ENCODE data around the gene NTN3. TPM values are rescaled to one million over a fixed set of nuclear protein-coding genes. Genes with fewer than 3 reads are reported as not detected.

NTN3 gene
- total RNA-seq, 1 donor = 0.36 TPM

DNA sequence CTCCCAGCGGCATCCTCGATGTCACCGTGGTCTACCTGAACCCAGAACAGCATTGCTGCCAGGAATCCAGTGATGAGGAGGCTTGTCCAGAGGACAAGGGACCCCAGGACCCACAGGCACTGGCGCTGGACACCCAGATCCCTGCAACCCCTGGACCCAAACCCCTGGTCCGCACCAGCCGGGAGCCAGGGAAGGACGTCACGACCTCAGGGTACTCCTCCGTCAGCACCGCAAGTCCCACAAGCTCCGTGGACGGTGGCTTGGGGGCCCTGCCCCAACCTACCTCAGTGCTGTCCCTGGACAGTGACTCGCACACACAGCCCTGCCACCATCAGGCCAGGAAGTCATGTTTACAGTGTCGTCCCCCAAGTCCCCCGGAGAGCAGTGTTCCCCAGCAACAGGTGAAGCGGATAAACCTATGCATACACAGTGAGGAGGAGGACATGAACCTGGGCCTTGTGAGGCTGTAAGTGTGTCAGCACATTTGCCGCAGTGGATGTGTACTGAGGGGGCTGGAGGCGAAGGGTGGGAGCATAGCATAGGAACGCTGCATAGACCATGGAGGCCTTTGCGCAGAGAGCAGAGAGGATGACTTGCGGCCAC is 14.4 kb upstream of the NTN3 start:
- H4K20me1 ChIP-seq (ENCODE audit: insufficient read depth, low read length) = no peaks in the 10 kb centered on the region
- H3K27me3 ChIP-seq (ENCODE audit: insufficient read depth, low read length) = no peaks in the 10 kb centered on the region
- H3K4me2 ChIP-seq (ENCODE audit: insufficient read depth, low read length) = no peak overlapping the region
- peak; percentile 51 for DNase-seq (ENCODE audit: insufficient read length, low spot score, missing footprints)
- H3K27ac ChIP-seq (ENCODE audit: low read depth, low read length) = no peak overlapping the region
- H3K36me3 ChIP-seq (ENCODE audit: insufficient read depth, low read length) = peaks cover 40% of the 10 kb centered on the region
- TF ChIP-seq, protein P1, sequence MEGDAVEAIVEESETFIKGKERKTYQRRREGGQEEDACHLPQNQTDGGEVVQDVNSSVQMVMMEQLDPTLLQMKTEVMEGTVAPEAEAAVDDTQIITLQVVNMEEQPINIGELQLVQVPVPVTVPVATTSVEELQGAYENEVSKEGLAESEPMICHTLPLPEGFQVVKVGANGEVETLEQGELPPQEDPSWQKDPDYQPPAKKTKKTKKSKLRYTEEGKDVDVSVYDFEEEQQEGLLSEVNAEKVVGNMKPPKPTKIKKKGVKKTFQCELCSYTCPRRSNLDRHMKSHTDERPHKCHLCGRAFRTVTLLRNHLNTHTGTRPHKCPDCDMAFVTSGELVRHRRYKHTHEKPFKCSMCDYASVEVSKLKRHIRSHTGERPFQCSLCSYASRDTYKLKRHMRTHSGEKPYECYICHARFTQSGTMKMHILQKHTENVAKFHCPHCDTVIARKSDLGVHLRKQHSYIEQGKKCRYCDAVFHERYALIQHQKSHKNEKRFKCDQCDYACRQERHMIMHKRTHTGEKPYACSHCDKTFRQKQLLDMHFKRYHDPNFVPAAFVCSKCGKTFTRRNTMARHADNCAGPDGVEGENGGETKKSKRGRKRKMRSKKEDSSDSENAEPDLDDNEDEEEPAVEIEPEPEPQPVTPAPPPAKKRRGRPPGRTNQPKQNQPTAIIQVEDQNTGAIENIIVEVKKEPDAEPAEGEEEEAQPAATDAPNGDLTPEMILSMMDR (IDR thresholded peaks at IDR 0.05; ENCODE audit: extremely low read depth, low read depth, low read length) = no peak
- H3K4me3 ChIP-seq (ENCODE audit: insufficient read depth, low read length) = no peak overlapping the region
- H3K4me1 ChIP-seq (ENCODE audit: insufficient read depth, low read length) = peaks cover 8% of the 10 kb centered on the region
- H3K9me3 ChIP-seq (ENCODE audit: low read depth, low read length) = no peaks in the 10 kb centered on the region
- H3K79me2 ChIP-seq (ENCODE audit: insufficient read depth, low read length) = no peaks in the 10 kb centered on the region
- no peak overlapping the region for H2AFZ ChIP-seq (ENCODE audit: low read length)

GRCh38 chr16:2457267-2457666 is 13.8 kb upstream of the NTN3 start:
- Histone ChIP-seq H3K4me2 (ENCODE audit: insufficient read depth, low read length) (no peak overlapping the region), H2AFZ (ENCODE audit: low read length) (no peak overlapping the region), H4K20me1 (ENCODE audit: insufficient read depth, low read length) (no peaks in the 10 kb centered on the region), H3K4me3 (ENCODE audit: insufficient read depth, low read length) (no peak overlapping the region), H3K9me3 (ENCODE audit: low read depth, low read length) (no peaks in the 10 kb centered on the region), H3K27ac (ENCODE audit: low read depth, low read length) (no peak overlapping the region), H3K79me2 (ENCODE audit: insufficient read depth, low read length) (no peaks in the 10 kb centered on the region), H3K36me3 (ENCODE audit: insufficient read depth, low read length) (peaks cover 34% of the 10 kb centered on the region), H3K4me1 (ENCODE audit: insufficient read depth, low read length) (peaks cover 8% of the 10 kb centered on the region), H3K27me3 (ENCODE audit: insufficient read depth, low read length) (no peaks in the 10 kb centered on the region)
- DNase-seq (ENCODE audit: insufficient read length, low spot score, missing footprints) = no peak
- TF ChIP-seq, protein P1 (IDR thresholded peaks at IDR 0.05; ENCODE audit: extremely low read depth, low read depth, low read length) = no peak

DNA sequence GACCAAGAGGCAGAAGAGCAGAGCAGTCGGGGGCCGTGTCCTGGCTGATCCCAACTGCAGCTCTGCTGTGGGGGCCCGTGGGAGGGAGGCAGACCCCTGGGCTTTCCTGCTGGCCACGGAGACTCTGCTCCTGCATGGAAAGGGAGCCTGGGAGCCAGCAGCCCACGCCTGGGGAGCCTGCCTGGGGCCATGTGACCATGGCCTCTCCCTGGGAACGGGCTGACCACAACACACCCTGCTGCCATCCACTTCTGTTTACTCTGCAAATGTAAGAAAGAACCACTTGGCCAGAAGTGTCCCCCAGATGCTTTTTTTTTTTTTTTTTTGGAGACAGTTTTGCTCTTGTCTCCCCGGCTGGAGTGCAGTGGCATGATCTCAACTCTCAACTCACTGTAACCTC is 13.2 kb upstream of the NTN3 start:
- H3K4me2 ChIP-seq (ENCODE audit: insufficient read depth, low read length) = no peak overlapping the region
- peaks cover 28% of the 10 kb centered on the region for H3K36me3 ChIP-seq (ENCODE audit: insufficient read depth, low read length)
- no peaks in the 10 kb centered on the region for H3K27me3 ChIP-seq (ENCODE audit: insufficient read depth, low read length)
- DNase-seq (ENCODE audit: insufficient read length, low spot score, missing footprints) = peak; percentile 82
- H3K9me3 ChIP-seq (ENCODE audit: low read depth, low read length) = no peaks in the 10 kb centered on the region
- TF ChIP-seq, protein P1 (IDR thresholded peaks at IDR 0.05; ENCODE audit: extremely low read depth, low read depth, low read length) = no peak
- no peaks in the 10 kb centered on the region for H3K79me2 ChIP-seq (ENCODE audit: insufficient read depth, low read length)
- peaks cover 8% of the 10 kb centered on the region for H3K4me1 ChIP-seq (ENCODE audit: insufficient read depth, low read length)
- H3K27ac ChIP-seq (ENCODE audit: low read depth, low read length) = no peak overlapping the region
- H3K4me3 ChIP-seq (ENCODE audit: insufficient read depth, low read length) = no peak overlapping the region
- no peaks in the 10 kb centered on the region for H4K20me1 ChIP-seq (ENCODE audit: insufficient read depth, low read length)
- no peak overlapping the region for H2AFZ ChIP-seq (ENCODE audit: low read length)

DNA sequence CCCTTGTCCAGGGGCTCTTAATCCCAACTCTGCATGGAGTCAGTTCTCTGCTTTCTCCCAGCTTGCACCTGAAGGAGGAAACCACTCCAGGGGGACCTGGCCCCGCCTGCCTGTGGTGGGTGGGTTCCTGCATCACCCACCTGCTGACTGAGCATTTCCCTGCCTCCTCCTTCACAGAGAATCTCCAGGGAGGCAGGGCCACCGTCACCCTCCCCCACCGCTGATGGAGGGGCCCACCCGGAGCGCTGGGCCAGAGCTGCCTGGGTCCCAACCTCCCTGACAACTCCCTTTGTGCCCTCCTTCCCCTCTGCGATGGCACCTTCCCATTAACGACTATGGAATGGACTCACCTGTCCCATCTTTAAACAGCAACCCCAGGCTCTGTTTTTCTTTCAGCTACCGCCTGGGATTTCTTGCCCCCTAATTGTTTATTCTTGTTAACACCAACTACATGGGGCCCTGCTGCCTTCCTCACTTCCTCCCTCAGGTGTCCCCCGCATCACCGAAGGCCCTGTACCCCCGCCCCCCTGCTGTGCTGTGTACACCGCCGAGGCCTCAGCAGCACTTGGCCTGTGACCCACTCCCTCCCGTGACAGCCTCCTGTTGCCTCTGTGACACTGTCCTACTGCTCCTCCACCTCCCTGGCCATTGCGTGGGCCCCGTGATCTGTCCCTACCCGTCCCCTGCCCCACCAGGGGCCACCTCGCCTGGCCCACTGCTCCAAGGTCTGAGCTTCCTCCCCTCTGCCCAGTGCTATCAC is 12.0 kb upstream of the NTN3 start:
- DNase-seq (ENCODE audit: insufficient read length, low spot score, missing footprints) = peak; percentile 86
- Histone ChIP-seq H3K27ac (ENCODE audit: low read depth, low read length) (peak overlapping the region; percentile 58), H3K4me2 (ENCODE audit: insufficient read depth, low read length) (peak overlapping the region; percentile 97), H3K27me3 (ENCODE audit: insufficient read depth, low read length) (no peaks in the 10 kb centered on the region), H2AFZ (ENCODE audit: low read length) (peak overlapping the region; percentile 90), H3K4me1 (ENCODE audit: insufficient read depth, low read length) (peaks cover 8% of the 10 kb centered on the region), H3K4me3 (ENCODE audit: insufficient read depth, low read length) (peak overlapping the region; percentile 81), H4K20me1 (ENCODE audit: insufficient read depth, low read length) (no peaks in the 10 kb centered on the region), H3K36me3 (ENCODE audit: insufficient read depth, low read length) (peaks cover 26% of the 10 kb centered on the region), H3K79me2 (ENCODE audit: insufficient read depth, low read length) (no peaks in the 10 kb centered on the region), H3K9me3 (ENCODE audit: low read depth, low read length) (no peaks in the 10 kb centered on the region)
- TF ChIP-seq, protein P1 (IDR thresholded peaks at IDR 0.05; ENCODE audit: extremely low read depth, low read depth, low read length) = no peak
